Dermis blood vessel endothelial cell (primary cell): ENCODE measurements around the gene PLB1. TPM values are rescaled to one million over a fixed set of nuclear protein-coding genes. Genes with fewer than 3 reads are reported as not detected.
A peak's percentile ranks its signal among the peaks of the same experiment; 100 is the strongest.

ENCODE experiments used
- DNase-seq: peaks from one replicate; pipeline ENCODE4 v3.0.0; 2010
- total RNA-seq: library from RNA; depleted of rRNA; stranded (reverse); fragments of >200 nt; gene quantifications from 2 replicates; pipeline ENCODE4 v1.2.3, GENCODE V29; 2014

Gene PLB1
- 0.05 and 1.0 TPM in 2 replicates for total RNA-seq

- DNase-seq: no peak
Observed at GRCh38 chr2:28495551-28496250, at the start of gene PLB1. Gene PLB1, plus strand, starts transcription at chr2:28496060. Its CDS starts 55 bp downstream, at chr2:28496115.

DNA sequence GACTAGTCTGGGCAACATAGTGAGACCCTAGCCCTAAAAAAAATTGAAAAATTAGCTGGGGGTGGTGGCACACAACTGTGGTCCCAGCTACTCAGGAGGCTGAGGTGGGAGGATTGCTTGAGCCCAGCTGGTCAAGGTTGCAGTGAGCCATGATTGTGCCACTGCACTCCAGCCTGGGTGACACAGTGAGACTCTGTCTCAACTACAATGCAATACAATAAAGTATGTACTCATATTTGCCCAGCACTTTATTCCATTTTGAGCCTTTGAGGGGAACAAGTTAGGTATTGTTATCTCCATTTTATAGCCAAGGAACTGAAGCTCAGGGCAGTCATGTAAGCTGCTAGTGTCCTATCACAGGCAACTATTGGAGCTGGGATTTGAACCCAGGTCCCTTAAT is 49.3 kb upstream of the PLB1 start:
- no peak for DNase-seq

DNA sequence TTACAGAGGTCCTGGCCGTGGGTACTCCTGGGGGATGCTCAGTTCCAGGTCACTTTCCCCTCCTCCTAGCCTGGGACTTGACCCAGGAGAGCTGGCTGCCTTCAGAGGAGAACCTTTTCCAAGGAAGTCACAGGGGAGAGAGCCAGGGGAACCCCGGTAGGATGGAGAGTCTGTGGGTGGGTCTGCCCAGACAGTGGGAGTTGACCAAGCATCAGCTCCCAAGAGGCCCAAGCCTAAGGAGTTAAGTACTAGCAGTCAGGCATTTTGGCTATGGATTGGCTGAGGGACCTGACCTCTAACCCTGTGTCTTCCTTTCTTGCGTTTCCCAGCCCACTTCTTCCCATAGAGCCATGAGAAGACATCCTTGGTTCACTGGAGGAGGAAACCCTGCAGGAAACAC is 48.8 kb upstream of the PLB1 start:
- DNase-seq: no peak

DNA sequence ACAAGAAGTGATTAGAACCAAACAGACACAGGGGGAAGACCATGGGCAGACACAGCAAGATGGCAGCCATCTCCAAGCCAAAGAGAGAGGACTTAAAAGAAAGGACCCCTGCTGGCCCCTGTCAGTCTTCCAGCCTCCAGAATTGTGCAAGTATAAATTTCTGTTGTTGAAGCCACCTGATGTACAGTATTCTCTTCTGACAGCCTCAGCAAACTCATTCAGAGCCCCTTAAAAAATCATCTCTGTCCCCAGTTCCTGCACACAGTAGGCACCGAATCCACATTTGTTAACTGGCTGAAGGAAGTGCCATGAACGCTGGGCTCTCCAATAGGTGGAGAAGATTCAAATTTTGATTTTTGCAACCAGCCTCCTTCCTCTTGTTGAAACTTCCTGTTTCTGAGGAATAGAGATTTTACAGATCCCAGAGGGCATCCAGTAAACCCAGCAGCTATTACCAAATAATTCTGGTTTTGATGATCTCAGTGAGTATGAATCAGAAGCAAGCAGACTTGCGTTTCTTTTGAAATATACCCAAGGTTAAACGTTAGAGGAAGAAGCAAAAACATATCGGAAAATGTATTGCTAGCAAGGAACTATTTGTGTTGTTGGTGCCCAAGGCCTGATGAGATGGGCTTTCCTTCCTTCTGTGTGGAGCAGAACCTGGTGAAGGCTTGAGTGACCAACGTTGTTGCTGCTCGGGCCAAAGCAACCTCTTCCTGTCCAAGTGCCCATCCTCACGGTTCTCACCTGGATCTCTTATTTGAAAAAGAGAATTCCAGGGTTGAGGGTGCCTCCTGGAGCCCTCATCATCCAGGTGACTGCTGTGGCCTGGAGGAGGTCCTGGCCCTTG is 47.7 kb upstream of the PLB1 start:
- DNase-seq: no peak

- DNase-seq: no peak
Observed at GRCh38 chr2:28448793-28449100, 47.1 kb upstream of the PLB1 start.

DNA sequence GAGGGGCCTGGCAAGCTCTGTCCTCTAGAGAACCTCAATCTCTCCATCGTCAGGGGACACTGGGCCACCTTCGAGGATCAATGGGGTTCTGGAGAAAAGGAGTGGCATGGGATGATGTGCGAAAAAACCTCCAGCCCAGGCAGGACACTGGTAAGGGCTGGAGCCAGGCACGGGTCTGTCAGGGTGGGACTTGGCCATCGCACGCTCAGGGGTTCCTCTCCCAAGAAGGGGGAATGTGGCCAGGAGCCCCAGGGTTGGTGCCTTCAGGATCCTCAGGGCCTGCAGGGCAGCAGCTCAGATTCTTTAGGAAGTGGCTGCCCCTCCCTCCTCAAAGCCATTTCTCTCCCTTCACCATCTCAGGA is 46.8 kb upstream of the PLB1 start:
- no peak for DNase-seq

DNA sequence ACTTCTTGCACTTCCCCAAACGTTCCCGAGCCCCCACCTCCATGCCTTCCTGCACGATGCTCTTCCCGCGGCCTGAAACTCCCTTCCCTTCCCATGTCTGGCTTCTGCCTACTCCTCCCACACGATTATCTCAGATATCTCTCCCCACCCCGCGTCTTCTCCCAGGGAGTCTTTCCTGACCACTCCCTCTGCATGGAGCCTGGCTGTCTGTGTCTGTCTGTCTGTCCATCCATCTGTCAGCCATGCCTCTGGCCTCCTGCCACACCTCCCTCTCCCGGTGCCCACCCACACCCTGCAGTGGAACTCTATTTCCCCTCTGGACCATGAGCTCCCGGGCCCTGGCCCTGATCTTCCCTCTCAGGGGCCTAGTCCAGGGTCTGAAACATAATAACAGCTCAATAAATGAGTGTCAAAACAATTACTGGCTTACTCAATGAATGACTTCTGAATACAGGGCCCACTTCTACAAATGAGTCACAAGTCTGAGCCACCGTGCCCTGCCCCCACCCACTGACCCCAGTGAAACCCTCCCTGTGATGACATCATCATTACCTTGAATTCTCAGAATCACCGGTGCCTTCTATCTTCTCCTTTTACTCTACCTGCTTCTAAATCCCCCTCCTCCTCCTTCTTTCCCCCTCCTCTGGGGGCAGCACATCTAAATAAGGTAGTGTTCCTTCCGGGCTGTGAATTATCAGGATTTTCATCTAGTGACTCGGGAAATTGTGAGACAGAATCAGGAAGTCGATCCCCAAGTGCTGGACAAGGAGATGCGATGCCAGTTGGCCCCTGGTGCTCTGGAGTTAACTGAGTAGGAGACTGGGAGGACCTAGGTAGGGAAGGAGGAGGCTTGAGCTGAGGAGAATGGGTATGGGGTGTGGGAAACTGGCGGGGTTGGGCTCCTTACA is 46.1 kb upstream of the PLB1 start:
- peak; percentile 54 for DNase-seq

- DNase-seq: no peak
Observed at GRCh38 chr2:28450901-28451565, 44.8 kb upstream of the PLB1 start.

DNA sequence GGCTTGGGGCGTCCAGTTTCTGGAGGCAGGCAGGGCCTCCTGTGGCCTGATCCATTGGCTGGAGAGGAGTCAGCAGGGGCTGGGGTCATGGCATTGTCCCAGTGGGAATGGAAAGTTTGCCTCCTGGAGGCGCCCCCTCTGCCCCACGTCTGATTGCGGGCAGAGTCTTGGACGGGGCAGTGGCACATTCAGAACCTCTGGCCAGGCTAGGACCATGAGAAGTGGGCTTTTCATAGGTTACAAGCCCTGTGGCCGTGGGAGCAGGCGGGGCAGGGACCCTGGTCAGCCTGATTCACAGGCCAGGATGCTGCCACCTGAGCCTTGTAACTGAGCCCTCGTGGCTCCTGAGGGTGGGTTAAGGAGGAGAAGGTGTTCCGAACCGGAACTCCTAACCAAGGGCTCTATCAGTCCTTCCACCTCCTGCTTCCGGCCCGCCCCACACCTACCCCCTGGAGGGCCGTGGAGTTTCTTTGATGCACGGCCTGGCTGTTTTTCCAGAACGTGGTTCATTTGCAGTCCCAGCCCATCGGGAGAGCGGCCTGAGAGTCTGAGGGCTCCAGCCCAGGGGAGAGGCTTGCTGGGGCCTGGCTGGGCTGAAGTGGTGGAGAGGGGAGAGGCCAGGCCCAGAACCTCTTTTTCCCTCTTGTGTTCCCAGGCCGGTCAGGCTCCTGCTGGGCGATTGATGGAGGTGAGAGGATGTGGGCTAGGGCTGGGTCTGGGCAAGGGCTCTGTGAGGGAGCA is 43.9 kb upstream of the PLB1 start:
- DNase-seq: no peak

- peak; percentile 79 for DNase-seq
Observed at GRCh38 chr2:28452534-28453081, 43.3 kb upstream of the PLB1 start.

GRCh38 chr2:28453396-28453795 is 42.5 kb upstream of the PLB1 start:
- no peak for DNase-seq

DNA sequence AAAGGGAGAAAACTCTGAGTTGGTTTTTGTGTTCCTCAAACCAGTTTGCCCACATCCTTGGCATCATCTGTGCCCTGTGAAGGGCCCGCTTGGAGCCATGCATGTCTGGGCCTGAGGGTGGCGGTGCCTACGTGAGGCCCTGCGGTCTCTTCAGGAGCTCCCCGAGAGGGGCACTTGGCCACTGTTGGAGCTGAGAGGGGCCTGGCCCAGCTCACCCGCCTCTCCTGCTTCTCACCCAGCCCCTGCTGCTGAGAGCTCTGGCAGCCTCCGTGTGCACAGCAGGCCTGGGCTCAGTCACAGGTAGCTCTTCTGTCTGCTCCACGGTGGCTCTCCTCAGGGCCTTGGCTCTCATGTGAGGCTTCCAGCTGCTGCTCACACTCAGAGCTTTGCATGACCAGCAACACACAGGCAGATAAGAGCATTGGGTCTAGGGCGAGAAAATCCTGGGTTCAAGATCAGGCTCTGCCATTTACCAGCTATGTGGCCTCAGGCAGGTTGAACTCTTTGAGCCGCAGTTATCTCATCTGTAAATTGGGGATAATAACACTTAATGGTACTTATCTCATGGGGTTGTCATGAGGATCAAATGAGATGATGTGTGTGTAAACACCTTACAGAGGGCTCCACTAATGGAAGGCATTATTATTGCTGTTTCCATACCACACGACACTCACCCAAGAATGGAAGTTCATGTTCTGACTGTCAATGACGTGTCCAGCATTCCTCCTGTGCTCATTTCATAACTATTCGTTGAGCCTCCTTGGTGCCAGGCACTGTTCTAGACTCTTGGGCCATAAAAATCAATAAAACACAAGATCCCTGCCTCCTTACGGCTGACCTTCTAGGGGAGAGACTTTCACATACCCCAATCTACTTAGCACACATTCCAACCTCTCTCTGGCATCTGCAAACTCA is 41.6 kb upstream of the PLB1 start:
- no peak for DNase-seq

- no peak for DNase-seq
Observed at GRCh38 chr2:28457237-28457636, 38.6 kb upstream of the PLB1 start.

- no peak for DNase-seq
Observed at GRCh38 chr2:28461056-28461455, 34.8 kb upstream of the PLB1 start.

GRCh38 chr2:28462122-28462521 is 33.7 kb upstream of the PLB1 start:
- DNase-seq: no peak

DNA sequence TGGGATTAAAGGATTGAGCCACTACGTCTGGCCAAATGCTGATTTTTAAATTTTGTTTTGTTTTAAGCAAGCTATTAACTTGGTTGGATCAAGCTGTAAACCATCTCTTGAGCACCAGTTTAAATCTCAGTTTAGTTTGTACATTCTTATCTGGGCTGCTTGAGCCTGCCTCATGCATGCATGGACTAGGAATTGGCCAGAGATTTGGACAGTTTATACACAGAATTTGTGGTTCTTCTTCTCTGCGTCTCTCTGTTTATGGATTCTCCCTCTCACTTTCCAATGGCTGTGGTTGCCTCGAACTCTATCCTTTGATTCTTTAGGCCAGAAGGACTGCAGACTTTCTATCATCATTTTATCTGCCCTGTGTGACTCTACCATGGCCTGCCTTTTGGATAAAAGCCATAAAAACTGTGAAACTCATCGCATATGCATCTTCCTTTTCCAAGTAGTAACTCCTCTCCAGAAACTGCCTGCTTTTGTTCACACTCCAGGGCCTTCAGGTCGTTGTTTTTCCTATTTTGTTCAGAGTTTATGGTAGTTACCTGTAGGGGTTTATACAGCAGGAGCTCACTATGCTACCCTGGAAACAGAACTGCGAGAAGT is 32.5 kb upstream of the PLB1 start:
- DNase-seq: no peak

DNA sequence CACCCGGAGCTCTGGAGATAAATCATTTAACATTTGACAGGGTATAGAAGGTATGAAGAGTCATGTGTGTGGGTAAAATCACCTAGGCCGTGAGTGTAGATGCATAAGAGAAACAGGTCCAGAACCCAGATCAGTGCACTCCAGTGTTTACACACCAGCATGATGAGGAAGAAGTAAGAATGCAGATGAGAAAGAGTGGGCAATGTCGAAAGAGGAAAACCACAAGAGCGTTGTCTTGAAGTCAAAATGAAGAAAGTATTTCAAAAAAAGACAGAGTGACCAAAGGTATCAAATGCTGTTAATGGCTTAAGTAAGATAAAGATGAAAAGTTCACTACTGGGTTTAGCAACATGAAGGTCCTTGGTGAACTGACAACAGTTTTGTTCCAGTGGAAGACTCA is 32.0 kb upstream of the PLB1 start:
- no peak for DNase-seq

DNA sequence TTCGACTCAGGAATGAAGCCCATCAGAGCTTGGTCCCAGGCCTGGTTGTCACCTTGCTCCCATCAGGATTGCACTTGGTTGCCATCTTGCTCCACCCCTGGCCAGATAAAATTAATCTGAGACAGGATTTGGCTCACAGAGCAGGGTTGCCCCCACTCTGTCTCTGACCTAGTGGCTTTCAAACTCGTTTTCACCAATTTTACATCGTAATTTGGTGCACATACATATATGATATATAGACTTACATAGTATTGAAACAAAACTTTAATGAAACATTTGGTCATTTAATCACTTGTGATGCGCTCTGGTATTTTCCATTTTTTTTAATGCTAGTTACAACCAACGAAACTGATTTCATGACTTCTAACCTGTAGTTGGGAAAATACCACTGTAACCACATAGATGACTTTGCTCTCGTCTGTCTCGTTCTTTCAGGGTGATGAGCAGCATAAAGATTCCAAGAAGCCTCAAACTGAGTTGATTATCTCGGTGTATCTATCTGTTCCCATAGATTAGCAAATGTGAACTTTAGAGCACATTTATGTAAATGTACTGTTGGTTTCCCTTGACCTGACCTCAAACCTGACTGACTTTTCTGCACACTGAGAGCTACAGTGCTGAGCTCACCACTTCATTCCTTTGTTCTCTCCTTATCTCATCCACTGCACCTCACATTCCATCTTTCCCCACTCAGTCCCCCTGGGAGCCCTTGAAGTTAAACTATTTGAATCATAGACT is 30.5 kb upstream of the PLB1 start:
- no peak for DNase-seq

DNA sequence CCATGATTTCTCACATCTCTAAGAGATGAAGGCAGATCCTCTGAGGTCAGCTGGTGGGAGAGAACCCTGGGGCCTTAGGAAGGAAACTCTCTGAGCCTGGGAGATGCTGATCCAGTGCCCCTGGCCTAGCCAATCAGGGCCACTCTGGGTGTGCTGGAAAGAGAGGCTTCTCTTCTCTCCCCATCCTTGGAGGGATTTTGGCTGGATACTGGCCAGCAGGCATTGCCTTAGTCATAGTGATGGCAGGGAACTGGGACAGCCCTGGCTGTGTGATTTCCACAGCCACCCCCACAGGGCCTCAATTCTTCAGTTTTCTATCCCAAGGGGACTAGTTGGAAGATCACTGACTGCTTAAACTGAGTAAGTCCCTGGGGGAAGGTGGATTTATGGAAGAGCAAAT is 26.6 kb upstream of the PLB1 start:
- no peak for DNase-seq
